Effector CD4-positive, alpha-beta T cell (primary cell): ENCODE results near the gene NUP37.
"Not testable (repeated sequence)": the region's sequence is repeated elsewhere in the genome, so short reads cannot be mapped to it uniquely, and the experiment has no call there.

Experiments
- DNase-seq: peaks from one replicate; pipeline ENCODE4 v3.0.0-alpha.2; 2020

The NUP37 gene

DNA sequence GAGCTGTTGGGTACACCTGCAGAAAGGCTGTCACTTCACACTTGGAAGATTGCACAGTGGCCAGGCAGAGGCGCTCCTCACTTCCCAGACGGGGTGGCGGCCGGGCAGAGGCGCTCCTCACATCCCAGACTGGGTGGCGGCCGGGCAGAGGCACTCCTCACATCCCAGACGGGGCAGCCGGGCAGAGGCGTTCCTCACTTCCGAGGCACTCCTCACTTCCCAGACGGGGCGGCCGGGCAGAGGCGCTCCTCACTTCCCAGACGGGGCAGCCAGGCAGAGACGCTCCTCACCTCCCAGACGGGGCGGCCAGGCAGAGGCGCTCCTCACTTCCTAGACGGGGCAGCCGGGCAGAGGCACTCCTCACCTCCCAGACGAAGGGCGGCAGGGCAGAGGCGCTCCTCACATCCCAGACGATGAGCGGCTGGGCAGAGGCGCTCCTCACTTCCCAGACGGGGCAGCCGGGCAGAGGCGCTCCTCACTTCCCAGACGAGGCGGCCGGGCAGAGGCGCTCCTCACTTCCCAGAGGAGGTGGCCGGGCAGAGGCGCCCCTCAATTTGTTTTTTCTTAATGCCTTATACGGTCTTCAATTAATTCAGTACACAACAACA is 30.6 kb downstream of the NUP37 start:
- DNase-seq, result not testable (repeated sequence)

GRCh38 chr12:102080842-102081241 is 39.1 kb downstream of the NUP37 start:
- no peak for DNase-seq

DNA sequence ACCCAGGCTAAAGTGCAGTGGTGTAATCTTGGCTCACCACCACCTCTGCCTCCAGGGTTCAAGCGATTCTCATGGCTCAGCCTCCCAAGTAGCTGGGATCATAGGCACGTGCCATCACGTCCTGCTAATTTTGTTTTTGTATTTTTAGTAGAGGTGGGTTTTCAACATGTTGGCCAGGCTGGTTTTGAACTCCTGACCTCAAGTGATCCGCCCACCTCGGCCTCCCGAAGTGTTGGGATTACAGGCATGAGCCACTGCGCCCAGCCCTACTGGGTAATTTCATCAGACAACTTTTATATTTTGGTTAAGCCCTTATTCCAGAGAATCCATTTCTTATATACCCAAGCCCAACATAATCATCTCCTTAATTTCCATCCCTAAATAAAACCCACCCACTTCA is 47.8 kb downstream of the NUP37 start:
- not testable (repeated sequence) for DNase-seq

- DNase-seq, result no peak
Measured at GRCh38 chr12:102069707-102070106, 50.2 kb downstream of the NUP37 start.

DNA sequence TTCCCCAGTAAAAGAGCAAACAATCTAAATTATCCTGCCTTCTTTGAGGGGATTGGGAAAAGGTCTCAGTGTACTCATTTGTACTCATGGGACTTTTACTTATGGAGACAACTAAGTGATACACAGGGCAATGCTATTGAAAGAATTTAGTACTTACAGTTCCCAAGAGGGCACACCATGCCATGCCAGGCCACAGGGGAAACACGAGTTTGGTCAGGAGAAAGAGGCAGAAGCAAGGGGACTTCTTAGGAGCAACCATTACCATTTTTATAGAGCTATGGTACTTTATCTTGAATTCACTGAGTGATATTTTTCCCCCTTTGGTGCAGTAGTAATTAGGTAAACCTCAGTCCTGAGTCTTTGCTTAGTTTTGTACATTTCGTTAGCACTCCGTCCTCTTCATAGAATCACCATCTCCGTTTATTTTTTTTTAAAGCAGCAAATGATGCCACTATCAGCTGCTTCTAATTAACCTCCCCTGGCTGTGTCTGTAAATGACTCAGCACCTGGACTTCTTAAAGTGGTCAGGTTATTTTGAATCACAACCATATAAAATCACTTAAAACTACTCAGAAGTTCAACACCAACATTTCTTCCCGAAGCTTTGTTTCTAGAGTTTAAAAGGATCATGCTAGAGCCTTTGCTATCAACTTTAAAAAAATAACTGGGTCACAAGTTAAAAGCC is 52.2 kb downstream of the NUP37 start:
- DNase-seq, result no peak

GRCh38 chr12:102064476-102064875 is 55.4 kb downstream of the NUP37 start:
- no peak for DNase-seq

DNA sequence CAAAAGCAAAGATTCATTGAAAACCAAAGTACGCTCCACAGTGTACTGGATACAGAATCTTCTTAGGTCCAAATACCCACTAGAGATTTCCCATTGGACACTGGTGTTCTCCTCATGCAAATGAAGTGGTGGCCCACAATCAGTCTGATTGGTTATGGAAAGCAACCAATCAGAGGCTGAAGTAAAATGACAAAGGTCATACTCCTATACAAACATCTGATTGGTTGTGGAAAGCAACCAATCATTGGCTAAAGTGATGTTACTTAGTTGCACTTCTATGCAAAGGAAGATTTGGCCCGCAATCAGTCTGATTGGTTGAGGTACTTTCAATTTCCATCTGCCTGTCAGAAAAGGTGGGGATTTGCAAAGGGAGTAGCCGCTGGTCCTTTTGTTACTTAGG is 56.8 kb downstream of the NUP37 start:
- no peak for DNase-seq

GRCh38 chr12:102062419-102062806 is 57.5 kb downstream of the NUP37 start:
- no peak for DNase-seq

GRCh38 chr12:102061560-102062418 is 58.1 kb downstream of the NUP37 start, which contains the start of gene WASHC3:
WASHC3 (minus strand) TSS chr12:102061991; CDS start chr12:102061962, 29 bp downstream.
- DNase-seq, result peak; percentile 94

DNA sequence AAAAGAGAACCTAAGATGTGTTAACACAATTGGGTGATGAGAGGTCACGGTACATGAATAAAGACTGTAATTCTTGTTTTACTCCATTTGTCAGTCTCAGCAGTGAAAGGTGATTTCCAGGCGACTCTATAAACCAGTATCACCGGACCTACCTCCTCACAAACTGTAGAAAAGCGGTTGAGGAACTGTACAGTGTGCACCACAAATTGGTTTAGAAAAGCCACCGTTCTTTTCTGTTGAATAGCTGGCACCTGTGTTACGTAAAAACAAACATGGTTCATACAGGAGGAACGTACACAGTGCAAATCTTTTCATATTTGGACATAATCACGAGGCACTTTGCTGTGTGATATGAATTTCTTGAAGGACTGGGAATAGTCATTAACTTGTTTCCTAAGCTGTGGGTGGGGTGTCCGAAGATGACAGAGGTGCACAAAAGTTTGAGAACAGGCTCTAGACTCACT is 58.8 kb downstream of the NUP37 start:
- DNase-seq, result no peak

DNA sequence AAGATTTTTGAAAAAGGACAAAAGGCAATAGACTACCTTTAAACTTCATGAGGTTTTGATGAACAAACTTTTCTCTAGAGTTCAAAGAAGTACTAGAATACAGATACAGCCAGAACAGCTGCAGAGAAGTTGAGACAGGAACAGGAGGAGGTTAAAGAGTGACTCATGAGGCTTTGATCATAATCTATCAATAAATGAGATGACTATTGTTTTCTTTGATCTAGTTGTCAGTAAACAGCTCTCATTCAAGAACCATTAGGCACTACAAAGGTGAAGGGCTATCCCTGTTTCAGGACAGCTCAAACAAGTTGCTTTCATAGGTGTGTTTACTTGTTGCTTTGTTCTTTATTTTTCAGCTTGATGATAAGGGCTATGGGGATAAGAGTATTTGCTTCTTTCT is 60.6 kb downstream of the NUP37 start:
- no peak for DNase-seq

DNA sequence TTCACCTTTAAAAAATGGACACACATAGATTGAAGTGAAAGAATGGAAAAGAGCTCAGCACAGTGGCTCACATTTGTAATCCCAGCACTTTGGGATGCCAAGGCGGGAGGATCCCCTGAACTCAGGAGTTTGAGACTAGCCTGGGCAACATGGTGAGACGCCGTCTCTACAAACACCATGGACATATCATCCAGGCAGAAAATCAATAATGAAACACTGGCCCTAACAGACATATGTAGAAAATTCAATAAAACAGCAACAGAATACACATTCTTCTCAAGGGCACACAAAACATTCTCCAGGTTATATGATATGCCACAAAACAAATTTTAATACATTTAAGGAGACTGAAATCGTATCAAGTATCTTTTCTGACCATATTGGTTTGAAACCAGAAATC is 65.6 kb downstream of the NUP37 start:
- no peak for DNase-seq

DNA sequence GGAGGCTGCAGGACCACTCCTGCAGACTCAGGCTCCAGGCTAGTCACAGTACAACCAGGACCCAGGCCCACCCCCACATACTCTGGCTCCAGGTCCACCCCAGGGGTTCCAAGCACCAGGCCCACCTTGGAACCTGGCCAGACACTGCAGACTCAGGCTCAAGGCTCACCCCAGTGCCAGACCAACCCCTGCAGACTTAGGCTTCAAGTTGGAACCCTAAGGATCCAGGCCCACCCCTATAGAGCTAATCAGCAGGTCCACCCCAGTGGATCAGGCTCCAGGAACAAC is 66.9 kb downstream of the NUP37 start:
- no peak for DNase-seq

- DNase-seq, result no peak
Measured at GRCh38 chr12:102052192-102053061, 67.5 kb downstream of the NUP37 start.

DNA sequence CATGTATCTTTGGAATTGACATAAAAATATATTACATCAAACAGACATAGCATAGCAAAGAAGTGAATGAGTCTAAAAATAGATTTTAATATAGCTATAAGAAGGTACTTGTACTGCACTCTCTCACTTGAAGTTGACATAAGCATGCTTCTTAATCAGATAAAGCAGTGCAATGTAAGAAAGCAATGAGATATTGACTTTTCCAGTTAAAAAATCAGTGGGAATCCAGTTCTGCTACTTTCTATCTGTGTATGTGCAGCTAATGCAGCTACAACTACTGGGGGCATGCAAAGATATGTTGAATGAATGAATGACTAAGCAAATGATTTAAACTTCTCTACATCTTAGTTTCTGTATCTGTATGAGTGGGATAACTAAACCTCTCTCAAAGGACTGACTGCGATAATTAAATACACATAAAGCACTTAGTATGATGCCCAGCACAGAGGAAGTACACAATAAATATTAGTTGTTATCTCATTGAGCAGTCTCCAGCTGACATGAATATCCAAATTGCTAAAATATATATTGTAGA is 68.4 kb downstream of the NUP37 start:
- DNase-seq, result no peak

GRCh38 chr12:102050660-102051430 is 69.1 kb downstream of the NUP37 start:
- DNase-seq, result no peak

DNA sequence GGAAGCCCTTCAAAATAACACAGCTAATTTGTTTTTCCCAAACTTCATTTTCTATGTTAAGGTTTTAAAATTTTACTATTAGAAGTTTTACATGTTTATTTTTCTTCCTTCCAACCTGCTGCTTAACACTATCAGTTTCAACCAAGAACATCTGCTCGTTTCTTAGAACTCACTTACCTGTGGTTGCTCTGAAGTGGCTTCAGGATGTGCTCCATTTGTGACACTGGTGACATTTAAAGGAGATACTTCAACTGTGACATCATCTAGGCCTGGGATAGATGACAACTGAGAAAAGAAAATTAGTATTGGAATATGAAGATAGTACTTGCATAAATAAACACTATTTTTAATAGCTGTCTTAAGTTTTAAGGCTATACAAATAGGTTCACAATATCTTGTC is 76.0 kb downstream of the NUP37 start:
- no peak for DNase-seq

DNA sequence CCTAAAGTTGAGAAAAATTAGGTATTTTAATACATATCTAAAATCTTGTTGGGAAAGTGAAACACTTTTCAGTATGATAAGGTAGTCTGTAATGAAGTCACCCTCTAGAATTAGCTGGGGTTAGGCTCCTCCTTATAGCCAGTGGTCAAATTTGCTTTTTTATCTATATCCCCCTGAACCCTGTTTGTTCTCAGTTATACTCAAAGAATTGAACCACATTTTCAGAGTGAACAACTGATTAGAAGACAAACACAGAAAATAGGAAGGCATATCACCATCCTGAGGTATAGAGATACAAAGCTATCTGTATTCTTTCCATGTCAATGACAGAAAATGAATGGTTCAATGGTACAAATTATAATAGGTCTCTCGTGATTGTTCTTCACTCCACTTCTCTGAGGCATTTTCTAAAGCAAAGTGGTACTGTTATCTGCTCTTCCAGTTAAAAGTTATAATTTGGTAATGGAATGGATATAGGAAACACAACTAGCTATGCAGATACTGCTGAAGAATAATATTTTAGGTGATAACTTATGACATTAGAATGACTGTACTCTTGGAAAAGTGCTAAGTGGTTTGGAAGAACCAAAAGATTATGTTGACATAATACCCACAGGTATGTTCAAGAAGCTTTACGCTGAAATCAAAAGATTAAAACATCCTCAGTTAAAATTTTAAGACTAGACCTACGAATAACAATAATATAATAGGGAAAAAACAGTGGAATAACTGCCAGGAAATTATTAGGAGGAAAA is 85.7 kb downstream of the NUP37 start:
- DNase-seq, result no peak

DNA sequence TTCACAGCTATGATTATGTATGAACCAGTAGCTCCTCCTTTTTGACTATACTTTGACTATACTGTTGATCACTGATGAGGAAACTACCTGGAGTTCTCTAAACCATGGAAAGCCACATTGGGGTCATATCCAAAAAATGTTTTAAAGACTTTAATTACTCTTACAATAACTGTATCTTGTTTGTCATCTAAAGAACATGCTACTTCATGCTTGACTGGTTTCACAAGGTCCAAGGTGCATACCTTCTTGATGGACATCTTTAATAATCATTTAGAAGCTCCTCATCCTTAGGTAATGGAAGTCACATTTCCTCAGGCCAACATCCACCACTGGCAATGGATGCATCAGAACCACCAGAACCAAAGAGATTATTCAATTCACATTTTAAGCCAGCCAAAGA is 88.1 kb downstream of the NUP37 start:
- DNase-seq, result no peak

DNA sequence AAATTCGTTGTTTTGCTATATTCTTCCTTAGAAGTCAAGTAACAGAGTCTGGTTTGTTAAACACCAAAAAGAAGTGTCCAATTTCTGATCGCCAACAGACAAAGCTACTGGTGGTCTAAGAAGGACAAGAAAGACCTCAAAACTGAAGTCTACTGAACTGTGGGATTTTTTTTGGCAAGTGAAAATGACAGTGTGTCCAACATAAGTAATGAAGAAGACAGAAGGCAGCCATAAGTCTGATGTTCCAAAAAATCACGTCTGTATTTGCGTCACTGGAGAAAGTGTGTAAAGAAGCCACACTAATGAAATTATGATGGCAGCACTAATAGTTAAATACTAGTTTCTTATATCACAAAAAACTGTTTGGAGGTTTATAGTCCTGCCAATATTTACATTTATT is 90.8 kb downstream of the NUP37 start:
- DNase-seq, result no peak

DNA sequence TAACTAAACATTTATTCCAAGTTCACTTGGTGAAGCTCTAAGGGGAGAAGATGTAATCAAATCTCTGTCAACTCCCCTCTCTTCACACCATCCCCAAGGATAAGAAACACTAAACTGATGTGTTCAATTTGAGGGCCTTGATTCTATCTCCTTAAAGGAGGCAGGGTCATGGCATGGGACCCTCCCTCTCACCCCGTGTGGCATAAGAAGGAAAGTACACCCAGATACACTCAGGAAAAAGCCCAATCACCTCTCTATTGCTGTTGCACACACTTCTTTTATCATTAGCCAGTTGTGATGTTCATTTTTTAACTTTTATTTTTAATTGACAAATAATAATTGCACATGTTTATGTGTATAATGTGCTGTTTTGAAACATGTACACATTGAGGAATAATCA is 93.2 kb downstream of the NUP37 start:
- DNase-seq, result no peak
